ENCODE measurements around the gene ZBTB20.

Gene ZBTB20

GRCh38 chr3:114351123-114351821, 795.8 kb downstream of the ZBTB20 start:
- DNase-seq: no peak

GRCh38 chr3:114350690-114351089, 796.4 kb downstream of the ZBTB20 start:
- no peak for DNase-seq

- DNase-seq: no peak
These were observed 796.8 kb downstream of the ZBTB20 start for GRCh38 chr3:114350271-114350670.

- DNase-seq: no peak
These were observed 802.6 kb downstream of the ZBTB20 start for GRCh38 chr3:114344492-114344891.

GRCh38 chr3:114338651-114339357, 808.3 kb downstream of the ZBTB20 start:
- no peak for DNase-seq

- no peak for DNase-seq
These were observed 810.2 kb downstream of the ZBTB20 start for GRCh38 chr3:114336857-114337256.

- no peak for DNase-seq
These were observed 810.9 kb downstream of the ZBTB20 start for GRCh38 chr3:114336122-114336697.

GRCh38 chr3:114333923-114334240, 813.2 kb downstream of the ZBTB20 start:
- no peak for DNase-seq

GRCh38 chr3:114333180-114333922, 813.7 kb downstream of the ZBTB20 start:
- no peak for DNase-seq

GRCh38 chr3:114332342-114333179, 814.5 kb downstream of the ZBTB20 start:
- no peak for DNase-seq

- DNase-seq: no peak
These were observed 815.4 kb downstream of the ZBTB20 start for GRCh38 chr3:114331710-114332109.

GRCh38 chr3:114331007-114331406, 816.1 kb downstream of the ZBTB20 start:
- no peak for DNase-seq

GRCh38 chr3:114329823-114330222, 817.3 kb downstream of the ZBTB20 start:
- DNase-seq: no peak

- no peak for DNase-seq
These were observed 818.7 kb downstream of the ZBTB20 start for GRCh38 chr3:114328345-114328744.

GRCh38 chr3:114327665-114328064, 819.4 kb downstream of the ZBTB20 start:
- no peak for DNase-seq

GRCh38 chr3:114323546-114324254, 823.4 kb downstream of the ZBTB20 start:
- DNase-seq: no peak

GRCh38 chr3:114320246-114320645, 826.8 kb downstream of the ZBTB20 start:
- DNase-seq: no peak

- DNase-seq: no peak
These were observed 827.6 kb downstream of the ZBTB20 start for GRCh38 chr3:114319453-114319852.

- no peak for DNase-seq
These were observed 828.8 kb downstream of the ZBTB20 start for GRCh38 chr3:114318295-114318694.

- DNase-seq: no peak
These were observed 832.8 kb downstream of the ZBTB20 start for GRCh38 chr3:114314282-114314681.

GRCh38 chr3:114313426-114313825, 833.7 kb downstream of the ZBTB20 start:
- no peak for DNase-seq

- no peak for DNase-seq
These were observed 836.4 kb downstream of the ZBTB20 start for GRCh38 chr3:114310695-114311094.
